ENCODE results near the gene EFHD2.

Gene EFHD2

GRCh38 chr1:15418806-15419515, 9.3 kb downstream of the EFHD2 start:
- Histone ChIP-seq H3K4me3 (replicated peaks; ENCODE audit: low read depth, low read length) (no peak overlapping the region), H3K27me3 (replicated peaks; ENCODE audit: control insufficient read depth, insufficient read depth, low read length) (no peaks in the 10 kb centered on the region), H3K36me3 (ENCODE audit: control insufficient read depth, insufficient read depth, low read length) (peaks cover 7% of the 10 kb centered on the region)
- DNase-seq (ENCODE audit: extremely low read depth, insufficient read length), result no peak
- no peak for TF ChIP-seq CTCF (IDR thresholded peaks at IDR 0.05; ENCODE audit: insufficient read depth, low read length, poor library complexity, severe bottlenecking)

GRCh38 chr1:15420853-15421465, 11.3 kb downstream of the EFHD2 start:
- Histone ChIP-seq H3K27me3 (replicated peaks; ENCODE audit: control insufficient read depth, insufficient read depth, low read length) (no peaks in the 10 kb centered on the region), H3K36me3 (ENCODE audit: control insufficient read depth, insufficient read depth, low read length) (peaks cover 10% of the 10 kb centered on the region), H3K4me3 (replicated peaks; ENCODE audit: low read depth, low read length) (no peak overlapping the region)
- TF ChIP-seq CTCF (IDR thresholded peaks at IDR 0.05; ENCODE audit: insufficient read depth, low read length, poor library complexity, severe bottlenecking), result peak; percentile 7
- DNase-seq (ENCODE audit: extremely low read depth, insufficient read length), result no peak

GRCh38 chr1:15422871-15423270, 13.2 kb downstream of the EFHD2 start:
- TF ChIP-seq CTCF (IDR thresholded peaks at IDR 0.05; ENCODE audit: insufficient read depth, low read length, poor library complexity, severe bottlenecking), result no peak
- Histone ChIP-seq H3K27me3 (replicated peaks; ENCODE audit: control insufficient read depth, insufficient read depth, low read length) (no peaks in the 10 kb centered on the region), H3K4me3 (replicated peaks; ENCODE audit: low read depth, low read length) (no peak overlapping the region), H3K36me3 (ENCODE audit: control insufficient read depth, insufficient read depth, low read length) (peaks cover 16% of the 10 kb centered on the region)
- no peak for DNase-seq (ENCODE audit: extremely low read depth, insufficient read length)

- no peak for DNase-seq (ENCODE audit: extremely low read depth, insufficient read length)
- no peak overlapping the region for H3K4me3 ChIP-seq (replicated peaks; ENCODE audit: low read depth, low read length)
- no peak for TF ChIP-seq CTCF (IDR thresholded peaks at IDR 0.05; ENCODE audit: insufficient read depth, low read length, poor library complexity, severe bottlenecking)
- peaks cover 16% of the 10 kb centered on the region for H3K36me3 ChIP-seq (ENCODE audit: control insufficient read depth, insufficient read depth, low read length)
- no peaks in the 10 kb centered on the region for H3K27me3 ChIP-seq (replicated peaks; ENCODE audit: control insufficient read depth, insufficient read depth, low read length)
Observed at GRCh38 chr1:15423355-15424077, 13.8 kb downstream of the EFHD2 start.

- Histone ChIP-seq H3K4me3 (replicated peaks; ENCODE audit: low read depth, low read length) (no peak overlapping the region), H3K36me3 (ENCODE audit: control insufficient read depth, insufficient read depth, low read length) (peaks cover 16% of the 10 kb centered on the region), H3K27me3 (replicated peaks; ENCODE audit: control insufficient read depth, insufficient read depth, low read length) (no peaks in the 10 kb centered on the region)
- no peak for TF ChIP-seq CTCF (IDR thresholded peaks at IDR 0.05; ENCODE audit: insufficient read depth, low read length, poor library complexity, severe bottlenecking)
- no peak for DNase-seq (ENCODE audit: extremely low read depth, insufficient read length)
Observed at GRCh38 chr1:15424146-15424667, 14.5 kb downstream of the EFHD2 start.
